GM08714 (cell line): ENCODE measurements around the gene HOXC9.

Experiments
- H3K4me3 ChIP-seq: fragments of 200-500 bp; sonication (Bioruptor generic); 2 replicates; pipeline ENCODE4 v1.5.1; 2014; ENCODE audit warnings: mild to moderate bottlenecking, low read length, inconsistent platforms
- ZNF274 ChIP-seq: IDR thresholded peaks from 2 replicates; pipeline ENCODE4 v1.6.1; 2012; ENCODE audit warnings: mild to moderate bottlenecking, low read depth, low read length

Gene HOXC9

GRCh38 chr12:53994264-53995001 lies 5.5 kb upstream of the HOXC9 start:
- no peak overlapping the region for H3K4me3 ChIP-seq
- no peak for TF ChIP-seq ZNF274

- TF ChIP-seq ZNF274, result no peak
- H3K4me3 ChIP-seq, result no peak overlapping the region
Observed at GRCh38 chr12:53995002-53995377, 5.0 kb upstream of the HOXC9 start.

- H3K4me3 ChIP-seq, result peak overlapping the region; percentile 6; the same call in 1 of the 2 replicates
- no peak for TF ChIP-seq ZNF274
Observed at GRCh38 chr12:53995378-53996239, 4.4 kb upstream of the HOXC9 start.

GRCh38 chr12:53996240-53997203 lies 3.4 kb upstream of the HOXC9 start:
- no peak for TF ChIP-seq ZNF274
- peak overlapping the region; percentile 6; the same call in 1 of the 2 replicates for H3K4me3 ChIP-seq

GRCh38 chr12:53997204-53998109 lies 2.5 kb upstream of the HOXC9 start:
- no peak overlapping the region for H3K4me3 ChIP-seq
- TF ChIP-seq ZNF274, result no peak

- no peak for TF ChIP-seq ZNF274
- H3K4me3 ChIP-seq, result no peak overlapping the region
Observed at GRCh38 chr12:53998110-53998899, 1.7 kb upstream of the HOXC9 start.

- no peak overlapping the region for H3K4me3 ChIP-seq
- no peak for TF ChIP-seq ZNF274
Observed at GRCh38 chr12:53998900-53999236, 1.1 kb upstream of the HOXC9 start.

GRCh38 chr12:53999559-54000115 lies 324 bp upstream of the HOXC9 start:
- peak overlapping the region; percentile 8; the same call in 1 of the 2 replicates for H3K4me3 ChIP-seq
- no peak for TF ChIP-seq ZNF274

GRCh38 chr12:54001283-54002187 lies 1.6 kb downstream of the HOXC9 start:
- H3K4me3 ChIP-seq, result no peak overlapping the region
- no peak for TF ChIP-seq ZNF274

- TF ChIP-seq ZNF274, result no peak
- H3K4me3 ChIP-seq, result no peak overlapping the region
Observed at GRCh38 chr12:54002278-54002914, 2.4 kb downstream of the HOXC9 start.

GRCh38 chr12:54002915-54003389 lies 3.0 kb downstream of the HOXC9 start:
- TF ChIP-seq ZNF274, result no peak
- H3K4me3 ChIP-seq, result no peak overlapping the region
